Tibial nerve (tissue), 4 donors: Measurements from ENCODE around the gene PLA2G2E.

Experiments
- EP300 ChIP-seq, 2 donors: sonication (generic); formaldehyde crosslinking; IDR thresholded peaks; one replicate each; pipeline ENCODE4 v1.6.1; 2017; ENCODE audit warnings: antibody characterized with exemption in 2 of 2, mild to moderate bottlenecking in 1 of 2
- POLR2A ChIP-seq, 2 donors: fragments of 450-650 bp; IDR thresholded peaks; one replicate each; pipeline ENCODE4 v1.6.1; 2017; ENCODE audit warnings: antibody characterized with exemption in 2 of 2, mild to moderate bottlenecking in 2 of 2, moderate library complexity in 2 of 2
- TF ChIP-seq, protein P1 (sequence below), 5 experiments: fragments of 200-600 bp in 3 of 5; fragments of 450-650 bp in 2 of 5; sonication (generic) in 3 of 5; IDR thresholded peaks; one replicate each; pipeline ENCODE4 v1.5.1; 2016 to 2019; ENCODE audit warnings: antibody characterized with exemption in 5 of 5, mild to moderate bottlenecking in 3 of 5, moderate library complexity in 2 of 5

DNA sequence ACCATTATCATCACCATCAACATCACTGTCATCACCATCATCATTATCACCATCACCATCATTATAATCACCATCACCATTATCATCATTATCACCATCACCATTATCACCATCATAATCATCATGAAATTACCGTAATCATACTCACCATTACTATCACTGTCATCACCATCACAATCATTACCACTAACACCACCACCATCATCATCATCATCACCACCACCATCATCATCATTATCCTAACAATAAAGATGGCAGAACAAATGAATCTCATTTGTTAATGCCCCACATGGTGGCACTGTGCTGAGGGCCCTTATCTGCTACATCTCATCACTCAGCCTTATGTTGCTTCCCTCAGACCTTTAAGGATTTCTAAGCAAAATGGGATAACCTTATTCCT, 9.4 kb upstream of the PLA2G2E start:
- TF ChIP-seq, protein P1, sequence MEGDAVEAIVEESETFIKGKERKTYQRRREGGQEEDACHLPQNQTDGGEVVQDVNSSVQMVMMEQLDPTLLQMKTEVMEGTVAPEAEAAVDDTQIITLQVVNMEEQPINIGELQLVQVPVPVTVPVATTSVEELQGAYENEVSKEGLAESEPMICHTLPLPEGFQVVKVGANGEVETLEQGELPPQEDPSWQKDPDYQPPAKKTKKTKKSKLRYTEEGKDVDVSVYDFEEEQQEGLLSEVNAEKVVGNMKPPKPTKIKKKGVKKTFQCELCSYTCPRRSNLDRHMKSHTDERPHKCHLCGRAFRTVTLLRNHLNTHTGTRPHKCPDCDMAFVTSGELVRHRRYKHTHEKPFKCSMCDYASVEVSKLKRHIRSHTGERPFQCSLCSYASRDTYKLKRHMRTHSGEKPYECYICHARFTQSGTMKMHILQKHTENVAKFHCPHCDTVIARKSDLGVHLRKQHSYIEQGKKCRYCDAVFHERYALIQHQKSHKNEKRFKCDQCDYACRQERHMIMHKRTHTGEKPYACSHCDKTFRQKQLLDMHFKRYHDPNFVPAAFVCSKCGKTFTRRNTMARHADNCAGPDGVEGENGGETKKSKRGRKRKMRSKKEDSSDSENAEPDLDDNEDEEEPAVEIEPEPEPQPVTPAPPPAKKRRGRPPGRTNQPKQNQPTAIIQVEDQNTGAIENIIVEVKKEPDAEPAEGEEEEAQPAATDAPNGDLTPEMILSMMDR (IDR thresholded peaks at IDR 0.05), result no peak
- TF ChIP-seq POLR2A (IDR thresholded peaks at IDR 0.05) (no peak), EP300 (IDR thresholded peaks at IDR 0.05) (no peak)
